ENCODE results near the gene HIP1. TPM values are rescaled to one million over a fixed set of nuclear protein-coding genes. Genes with fewer than 3 reads are reported as not detected.

HIP1 gene
- total and polyA plus RNA-seq, 2 of the 13 experiments (the other 11 are each of a cell fraction or from before 2014, with no cell fraction given): 4.5 to 6.2 TPM

GRCh38 chr7:75688200-75689136, 50.3 kb downstream of the HIP1 start (continued):
- TF ChIP-seq FUBP1 (CRISPR knock-in tag; IDR thresholded peaks at IDR 0.05; ENCODE audit: borderline replicate concordance) (no peak), NKX3-1 (CRISPR knock-in tag; IDR thresholded peaks at IDR 0.05) (peak; percentile 58; the same call in 1 of the 2 replicates), ZMYM2 (CRISPR knock-in tag; IDR thresholded peaks at IDR 0.05) (peak; percentile 73), CBX5 (CRISPR knock-in tag; IDR thresholded peaks at IDR 0.05; ENCODE audit: borderline replicate concordance) (peak; percentile 70; the same call in 1 of the 2 replicates), ZBTB8A (CRISPR knock-in tag; IDR thresholded peaks at IDR 0.05; ENCODE audit: borderline replicate concordance, low read depth) (peak; percentile 53; the same call in 1 of the 2 replicates), ZFX (CRISPR knock-in tag; IDR thresholded peaks at IDR 0.05; ENCODE audit: low read depth) (peak; percentile 69), NR2F6 (IDR thresholded peaks at IDR 0.05) (peak; percentile 73), NR2F6 (CRISPR knock-in tag; IDR thresholded peaks at IDR 0.05) (peak; percentile 90), PPARG (CRISPR knock-in tag; conservative IDR thresholded peaks at IDR 0.05) (0 out of 2 replicates have a peak, but pooled peaks have one; percentile 30), DRAP1 (CRISPR knock-in tag; IDR thresholded peaks at IDR 0.05) (peak; percentile 67), RXRA (CRISPR knock-in tag; IDR thresholded peaks at IDR 0.05) (peak; percentile 91), ZNF407 (CRISPR knock-in tag; IDR thresholded peaks at IDR 0.05; ENCODE audit: not compliant biosample characterization) (no peak), DPF2 (CRISPR knock-in tag; IDR thresholded peaks at IDR 0.05; ENCODE audit: borderline replicate concordance, low read depth) (peak; percentile 64; the same call in 1 of the 2 replicates), ZBTB25 (CRISPR knock-in tag; IDR thresholded peaks at IDR 0.05) (0 out of 2 replicates have a peak, but pooled peaks have one; percentile 50), SALL1 (CRISPR knock-in tag; IDR thresholded peaks at IDR 0.05) (peak; percentile 94), ZNF678 (CRISPR knock-in tag; IDR thresholded peaks at IDR 0.05) (no peak), ZNF20 (CRISPR knock-in tag; IDR thresholded peaks at IDR 0.05) (no peak)

Measured in HepG2 (cell line).